Vagina (tissue), 2 donors: Measurements from ENCODE around the gene DNAH10. TPM values are rescaled to one million over a fixed set of nuclear protein-coding genes. Genes with fewer than 3 reads are reported as not detected.

Experiments used
- DNase-seq, 2 donors: peaks; one replicate each; pipeline ENCODE4 v3.0.0-alpha.2; 2017; ENCODE audit errors: extremely low spot score in 2 of 2
- H3K27ac ChIP-seq: fragments of 200-600 bp; sonication (generic); one replicate; pipeline ENCODE4 v1.5.1; 2019
- H3K27me3 ChIP-seq: fragments of 200-600 bp; sonication (generic); one replicate; pipeline ENCODE4 v1.5.1; 2019
- H3K36me3 ChIP-seq, 2 donors: fragments of 200-600 bp; sonication (generic); one replicate each; pipeline ENCODE4 v1.5.1; 2017 to 2019
- H3K4me1 ChIP-seq: fragments of 200-600 bp; sonication (generic); one replicate; pipeline ENCODE4 v1.5.1; 2019
- H3K4me3 ChIP-seq, 2 donors: fragments of 200-600 bp; sonication (generic); 1 replicate in 1 of 2; 2 replicates in 1 of 2; pipeline ENCODE4 v1.5.1; 2016 to 2019
- H3K9me3 ChIP-seq: fragments of 200-600 bp; sonication (generic); one replicate; pipeline ENCODE4 v1.5.1; 2019
- CTCF ChIP-seq, 3 experiments: fragments of 450-650 bp in 2 of 3; fragments of 200-600 bp in 1 of 3; sonication (generic) in 1 of 3; IDR thresholded peaks; one replicate each; pipeline ENCODE4 v1.5.1; 2017 to 2019; ENCODE audit warnings: antibody characterized with exemption in 3 of 3, mild to moderate bottlenecking in 2 of 3, moderate library complexity in 2 of 3
- POLR2A ChIP-seq, 2 donors: fragments of 450-650 bp; IDR thresholded peaks; one replicate each; pipeline ENCODE4 v1.6.1; 2017; ENCODE audit warnings: antibody characterized with exemption in 2 of 2, mild to moderate bottlenecking in 2 of 2, moderate library complexity in 2 of 2
- POLR2AphosphoS5 ChIP-seq, 2 donors: sonication (generic); formaldehyde crosslinking; IDR thresholded peaks; one replicate each; pipeline ENCODE4 v1.9.0; 2017; ENCODE audit warnings: antibody characterized with exemption in 2 of 2, mild to moderate bottlenecking in 2 of 2, low read depth in 1 of 2; ENCODE audit not compliant: insufficient read depth in 1 of 2
- intact Hi-C: fragments of 100-400 bp; cut with DNase I; formaldehyde crosslinking; loops from one replicate; pipeline ENCODE4 v1.15.1; 2023
- total RNA-seq: library from RNA; depleted of rRNA; stranded (reverse); fragments of >200 nt; gene quantifications from one replicate; pipeline ENCODE4 v1.2.3, GENCODE V29; 2016

The DNAH10 gene
- total RNA-seq, 1 donor from 2014 or later = not detected

- H3K36me3 ChIP-seq = peaks cover 0 to 33% of the 10 kb centered on the region in 2 donors
- DNase-seq = no peak
These were observed 19.1 kb upstream of the DNAH10 start for GRCh38 chr12:123743002-123743401.

GRCh38 chr12:123744836-123745235 is 17.3 kb upstream of the DNAH10 start:
- H3K9me3 ChIP-seq = no peaks in the 10 kb centered on the region
- TF ChIP-seq POLR2A (IDR thresholded peaks at IDR 0.05) (no peak), CTCF (IDR thresholded peaks at IDR 0.05) (no peak), POLR2AphosphoS5 (IDR thresholded peaks at IDR 0.05; ENCODE audit: insufficient read depth in 1 of 2, low read depth in 1 of 2) (no peak)
- H3K27ac ChIP-seq = no peak overlapping the region
- no peak overlapping the region for H3K4me3 ChIP-seq
- H3K36me3 ChIP-seq = peaks cover 0 to 49% of the 10 kb centered on the region in 2 donors
- no peaks in the 10 kb centered on the region for H3K27me3 ChIP-seq
- DNase-seq = no peak
- intact Hi-C loops = no loop called here
- no peaks in the 10 kb centered on the region for H3K4me1 ChIP-seq

More at GRCh38 chr12:123743002-123743401, 19.1 kb upstream of the DNAH10 start:
- TF ChIP-seq CTCF (IDR thresholded peaks at IDR 0.05) (no peak), POLR2AphosphoS5 (IDR thresholded peaks at IDR 0.05; ENCODE audit: insufficient read depth in 1 of 2, low read depth in 1 of 2) (no peak), POLR2A (IDR thresholded peaks at IDR 0.05) (no peak)
- Histone ChIP-seq H3K27ac (no peak overlapping the region), H3K27me3 (no peaks in the 10 kb centered on the region), H3K4me3 (no peak overlapping the region), H3K4me1 (no peaks in the 10 kb centered on the region), H3K9me3 (no peaks in the 10 kb centered on the region)
- intact Hi-C loops = no loop called here

GRCh38 chr12:123747309-123747708 is 14.8 kb upstream of the DNAH10 start:
- Histone ChIP-seq H3K36me3 (peaks cover 0 to 41% of the 10 kb centered on the region in 2 donors), H3K4me1 (no peaks in the 10 kb centered on the region), H3K4me3 (no peak overlapping the region), H3K27ac (no peak overlapping the region), H3K27me3 (no peaks in the 10 kb centered on the region), H3K9me3 (no peaks in the 10 kb centered on the region)
- intact Hi-C loops = no loop called here
- TF ChIP-seq POLR2A (IDR thresholded peaks at IDR 0.05) (no peak), CTCF (IDR thresholded peaks at IDR 0.05) (no peak), POLR2AphosphoS5 (IDR thresholded peaks at IDR 0.05; ENCODE audit: insufficient read depth in 1 of 2, low read depth in 1 of 2) (no peak)
- DNase-seq = no peak

GRCh38 chr12:123748161-123748560 is 13.9 kb upstream of the DNAH10 start:
- intact Hi-C loops = no loop called here
- Histone ChIP-seq H3K4me1 (no peaks in the 10 kb centered on the region), H3K27me3 (no peaks in the 10 kb centered on the region), H3K9me3 (no peaks in the 10 kb centered on the region), H3K36me3 (peaks cover 0 to 38% of the 10 kb centered on the region in 2 donors), H3K27ac (no peak overlapping the region), H3K4me3 (no peak overlapping the region)
- no peak for DNase-seq
- no peak for TF ChIP-seq CTCF (IDR thresholded peaks at IDR 0.05)
- TF ChIP-seq POLR2AphosphoS5 (IDR thresholded peaks at IDR 0.05; ENCODE audit: insufficient read depth in 1 of 2, low read depth in 1 of 2) = no peak
- no peak for TF ChIP-seq POLR2A (IDR thresholded peaks at IDR 0.05)

- peaks cover 0 to 33% of the 10 kb centered on the region in 2 donors for H3K36me3 ChIP-seq
- H3K27ac ChIP-seq = no peak overlapping the region
- TF ChIP-seq POLR2A (IDR thresholded peaks at IDR 0.05) = no peak
- no peak for TF ChIP-seq CTCF (IDR thresholded peaks at IDR 0.05)
- no peak for TF ChIP-seq POLR2AphosphoS5 (IDR thresholded peaks at IDR 0.05; ENCODE audit: insufficient read depth in 1 of 2, low read depth in 1 of 2)
- intact Hi-C loops = no loop called here
- no peak overlapping the region for H3K4me3 ChIP-seq
- H3K4me1 ChIP-seq = no peaks in the 10 kb centered on the region
- no peaks in the 10 kb centered on the region for H3K9me3 ChIP-seq
- no peak for DNase-seq
- H3K27me3 ChIP-seq = no peaks in the 10 kb centered on the region
These were observed 13.4 kb upstream of the DNAH10 start for GRCh38 chr12:123748661-123749060.
